GM10248 (cell line): ENCODE data around the gene UCHL3.

Source experiments
- CTCF ChIA-PET: fragments of 300-600 bp; sonication (Branson Sonifier 250); formaldehyde crosslinking; extraction: SDS; loops from one replicate; lab custom pipeline; 2021; ENCODE audit warnings: antibody characterized with exemption; lab: Yijun Ruan, JAX
- POLR2A ChIA-PET: fragments of 350-650 bp; sonication (Branson Sonifier 250); formaldehyde crosslinking; extraction: SDS; loops from one replicate; lab custom pipeline; 2020; ENCODE audit warnings: antibody characterized with exemption; lab: Yijun Ruan, JAX
- DNase-seq: peaks from one replicate; pipeline ENCODE4 v3.0.0; 2012; ENCODE audit errors: extremely low spot score
- TF ChIP-seq, protein P1 (sequence below): IDR thresholded peaks from 2 replicates; pipeline ENCODE4 v1.5.1; 2012; ENCODE audit warnings: mild to moderate bottlenecking, low read depth; ENCODE audit errors: extremely low read depth, missing control alignments, control extremely low read depth

Gene UCHL3

GRCh38 chr13:75530549-75530961, 19.0 kb upstream of the UCHL3 start:
- ChIA-PET CTCF (interaction anchor here (1.1 to 2.3 kb wide), 2 partner anchors 12 to 16 kb away, joined by 4 to 7 read pairs; no protein-coding TSS in a partner anchor), POLR2A (no interaction called here)
- TF ChIP-seq, protein P1, sequence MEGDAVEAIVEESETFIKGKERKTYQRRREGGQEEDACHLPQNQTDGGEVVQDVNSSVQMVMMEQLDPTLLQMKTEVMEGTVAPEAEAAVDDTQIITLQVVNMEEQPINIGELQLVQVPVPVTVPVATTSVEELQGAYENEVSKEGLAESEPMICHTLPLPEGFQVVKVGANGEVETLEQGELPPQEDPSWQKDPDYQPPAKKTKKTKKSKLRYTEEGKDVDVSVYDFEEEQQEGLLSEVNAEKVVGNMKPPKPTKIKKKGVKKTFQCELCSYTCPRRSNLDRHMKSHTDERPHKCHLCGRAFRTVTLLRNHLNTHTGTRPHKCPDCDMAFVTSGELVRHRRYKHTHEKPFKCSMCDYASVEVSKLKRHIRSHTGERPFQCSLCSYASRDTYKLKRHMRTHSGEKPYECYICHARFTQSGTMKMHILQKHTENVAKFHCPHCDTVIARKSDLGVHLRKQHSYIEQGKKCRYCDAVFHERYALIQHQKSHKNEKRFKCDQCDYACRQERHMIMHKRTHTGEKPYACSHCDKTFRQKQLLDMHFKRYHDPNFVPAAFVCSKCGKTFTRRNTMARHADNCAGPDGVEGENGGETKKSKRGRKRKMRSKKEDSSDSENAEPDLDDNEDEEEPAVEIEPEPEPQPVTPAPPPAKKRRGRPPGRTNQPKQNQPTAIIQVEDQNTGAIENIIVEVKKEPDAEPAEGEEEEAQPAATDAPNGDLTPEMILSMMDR, result no peak
- no peak for DNase-seq

GRCh38 chr13:75533861-75534260, 15.7 kb upstream of the UCHL3 start:
- TF ChIP-seq, protein P1, result no peak
- CTCF ChIA-PET, result interaction anchor here (1.5 to 2.7 kb wide), 3 partner anchors 11 to 30 kb away, joined by 3 to 13 read pairs (median 4); no protein-coding TSS in a partner anchor
- DNase-seq, result no peak
- POLR2A ChIA-PET, result no interaction called here

GRCh38 chr13:75537401-75538365, 11.9 kb upstream of the UCHL3 start, which contains the start of gene COMMD6:
COMMD6 (minus strand) TSS chr13:75537841; CDS start chr13:75537805, 36 bp downstream.
- TF ChIP-seq, protein P1, result peak; percentile 6
- peak; percentile 88 for DNase-seq
- CTCF ChIA-PET, result interaction anchor here (0.8 to 1.8 kb wide), 5 partner anchors 8 to 30 kb away, joined by 3 to 7 read pairs (median 3); partner anchors contain the start of gene UCHL3
- POLR2A ChIA-PET, result no interaction called here

DNA sequence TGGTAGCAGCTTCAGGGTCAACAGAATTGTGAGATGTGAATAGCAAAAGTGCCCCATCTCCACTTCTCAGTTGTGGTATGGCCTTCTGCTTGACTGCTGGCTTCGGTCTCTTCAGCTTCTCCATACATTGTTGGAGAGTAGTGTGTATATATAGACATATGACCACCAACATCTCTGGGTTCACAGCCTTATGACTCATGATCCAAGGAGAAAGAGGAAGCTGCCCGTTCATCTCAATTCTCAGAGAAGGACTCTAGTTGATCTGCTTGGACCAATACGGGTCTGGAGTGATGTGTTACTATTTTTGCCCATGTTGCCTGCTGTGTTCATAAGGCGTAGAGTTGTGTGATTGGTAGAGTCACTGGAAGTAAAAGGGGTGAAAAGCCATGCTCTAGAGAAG, 8.3 kb upstream of the UCHL3 start:
- DNase-seq, result no peak

DNA sequence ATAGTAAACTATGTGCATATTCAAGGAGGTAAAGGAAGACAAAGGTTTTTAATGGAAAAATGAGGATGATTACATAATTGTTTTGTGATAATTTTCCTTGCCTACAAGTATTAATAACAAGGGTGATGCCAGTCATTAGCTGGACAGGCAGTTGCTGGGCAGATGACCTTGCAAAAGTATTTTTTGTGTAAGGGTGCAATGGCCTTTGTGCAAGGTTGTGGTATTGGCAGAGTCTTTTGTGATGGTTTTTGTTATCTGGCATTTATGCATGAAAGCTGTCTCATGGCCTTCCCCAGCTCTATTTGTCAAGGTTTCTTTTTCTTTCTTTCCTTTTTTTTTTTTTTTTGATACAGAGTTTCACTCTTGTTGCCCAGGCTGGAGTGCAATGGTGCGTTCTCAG, 7.6 kb upstream of the UCHL3 start:
- TF ChIP-seq, protein P1, result no peak
- CTCF ChIA-PET, result interaction anchor here (1.5 to 3.1 kb wide), 4 partner anchors 8 to 169 kb away, joined by 4 to 9 read pairs (median 8); partner anchors contain the start of gene UCHL3

More for the DNA sequence above, 8.3 kb upstream of the UCHL3 start:
- ChIA-PET CTCF (interaction anchor here (0.9 to 3.1 kb wide), 6 partner anchors 9 to 168 kb away, joined by 3 to 9 read pairs (median 6); partner anchors contain the start of genes TBC1D4 and UCHL3), POLR2A (no interaction called here)
- TF ChIP-seq, protein P1, result no peak

More for the DNA sequence above, 7.6 kb upstream of the UCHL3 start:
- POLR2A ChIA-PET, result interaction anchor here (0.6 kb wide), 1 partner anchor 216 kb away, joined by 3 read pairs; no protein-coding TSS in a partner anchor
- DNase-seq, result no peak
